HEK293 (cell line): ENCODE results near the gene VKORC1L1.

ENCODE experiments used
- YY1 ChIP-seq: fragments of 450-650 bp; formaldehyde crosslinking; IDR thresholded peaks from 2 replicates; pipeline ENCODE4 v1.5.1; 2018; ENCODE audit warnings: missing biosample characterization, missing genetic modification characterization
- TF ChIP-seq, protein P1 (sequence below): fragments of 450-650 bp; formaldehyde crosslinking; IDR thresholded peaks from 2 replicates; pipeline ENCODE4 v1.5.1; 2016; ENCODE audit warnings: missing biosample characterization, missing genetic modification characterization

DNA sequence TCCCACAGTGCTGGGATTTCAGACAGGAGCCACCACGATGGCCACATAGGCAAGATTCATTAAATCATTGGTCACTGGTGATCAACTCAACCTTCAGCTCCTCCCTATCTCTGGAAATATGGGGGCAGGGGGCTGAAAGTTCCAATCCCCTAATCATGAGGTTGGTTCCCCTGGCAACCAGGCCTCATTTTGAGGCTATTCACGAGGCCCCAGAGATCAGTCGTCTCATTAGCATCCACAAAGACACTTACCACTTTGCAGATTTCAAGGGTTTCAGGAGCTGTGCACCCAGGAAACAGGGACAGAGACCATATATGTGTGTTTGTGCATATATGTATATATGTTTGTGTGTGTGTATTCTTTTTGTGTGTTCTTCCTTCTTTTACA, 116.8 kb downstream of the VKORC1L1 start:
- no peak for TF ChIP-seq YY1 (tag by site-specific recombination)
- TF ChIP-seq, protein P1, sequence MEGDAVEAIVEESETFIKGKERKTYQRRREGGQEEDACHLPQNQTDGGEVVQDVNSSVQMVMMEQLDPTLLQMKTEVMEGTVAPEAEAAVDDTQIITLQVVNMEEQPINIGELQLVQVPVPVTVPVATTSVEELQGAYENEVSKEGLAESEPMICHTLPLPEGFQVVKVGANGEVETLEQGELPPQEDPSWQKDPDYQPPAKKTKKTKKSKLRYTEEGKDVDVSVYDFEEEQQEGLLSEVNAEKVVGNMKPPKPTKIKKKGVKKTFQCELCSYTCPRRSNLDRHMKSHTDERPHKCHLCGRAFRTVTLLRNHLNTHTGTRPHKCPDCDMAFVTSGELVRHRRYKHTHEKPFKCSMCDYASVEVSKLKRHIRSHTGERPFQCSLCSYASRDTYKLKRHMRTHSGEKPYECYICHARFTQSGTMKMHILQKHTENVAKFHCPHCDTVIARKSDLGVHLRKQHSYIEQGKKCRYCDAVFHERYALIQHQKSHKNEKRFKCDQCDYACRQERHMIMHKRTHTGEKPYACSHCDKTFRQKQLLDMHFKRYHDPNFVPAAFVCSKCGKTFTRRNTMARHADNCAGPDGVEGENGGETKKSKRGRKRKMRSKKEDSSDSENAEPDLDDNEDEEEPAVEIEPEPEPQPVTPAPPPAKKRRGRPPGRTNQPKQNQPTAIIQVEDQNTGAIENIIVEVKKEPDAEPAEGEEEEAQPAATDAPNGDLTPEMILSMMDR (tag by site-specific recombination): no peak
